ENCODE measurements around the gene AFF4.

Gene AFF4

DNA sequence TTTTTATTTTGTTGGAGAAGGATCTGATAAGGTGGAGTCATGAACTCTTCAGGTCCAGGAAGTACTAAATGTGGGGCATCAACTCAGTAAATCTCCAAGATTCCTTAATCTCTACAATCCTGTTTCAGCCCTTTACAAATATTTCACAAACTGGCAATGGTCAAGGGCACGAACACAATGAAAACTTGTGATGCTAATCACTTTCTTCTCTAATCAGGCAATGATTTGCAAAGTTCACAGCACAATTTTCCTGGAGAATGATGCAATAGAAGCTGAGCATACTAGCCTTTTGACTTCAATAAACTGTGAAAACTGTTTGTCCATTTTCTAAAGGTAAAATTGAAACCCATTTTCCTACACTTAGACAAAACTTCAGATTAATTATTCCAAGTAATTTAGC, 114.1 kb downstream of the AFF4 start:
- FAIRE-seq = no peak

DNA sequence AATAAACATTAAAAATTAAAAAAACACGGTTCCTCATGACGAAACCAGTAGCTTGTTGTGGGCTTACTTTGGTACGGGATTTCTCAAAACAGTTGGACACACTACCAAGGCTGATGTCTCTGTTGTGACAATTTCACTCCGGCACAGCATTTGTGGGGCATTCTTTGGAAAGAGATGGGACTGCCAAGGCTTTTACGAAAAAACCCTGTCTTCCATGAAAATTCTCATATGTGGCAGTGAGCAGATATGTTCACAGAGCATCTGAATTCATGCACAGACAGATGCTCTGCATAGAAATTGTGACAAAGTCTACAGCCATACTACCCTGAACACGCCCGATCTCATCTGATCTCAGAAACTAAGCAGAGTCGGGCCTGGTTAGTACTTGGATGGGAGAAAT, 115.2 kb downstream of the AFF4 start:
- FAIRE-seq = no peak

DNA sequence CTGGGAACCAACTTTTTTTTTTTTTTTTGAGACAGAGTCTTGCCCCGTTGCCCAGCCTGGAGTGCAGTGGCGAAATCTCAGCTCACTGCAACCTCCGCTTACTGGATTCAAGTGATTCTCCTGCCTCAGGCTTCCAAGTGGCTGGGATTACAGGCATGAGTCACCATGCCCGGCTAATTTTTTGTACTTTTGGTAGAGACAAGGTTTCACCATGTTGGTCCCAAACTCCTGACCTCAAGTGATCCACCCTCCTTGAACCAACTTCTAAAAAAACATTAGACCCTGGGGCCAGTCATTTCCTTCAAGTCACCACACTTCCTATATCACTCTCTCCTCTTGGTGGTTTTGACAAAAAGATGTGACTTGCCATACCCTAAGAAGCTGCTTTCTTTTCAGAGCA, 122.1 kb downstream of the AFF4 start:
- FAIRE-seq = no peak

DNA sequence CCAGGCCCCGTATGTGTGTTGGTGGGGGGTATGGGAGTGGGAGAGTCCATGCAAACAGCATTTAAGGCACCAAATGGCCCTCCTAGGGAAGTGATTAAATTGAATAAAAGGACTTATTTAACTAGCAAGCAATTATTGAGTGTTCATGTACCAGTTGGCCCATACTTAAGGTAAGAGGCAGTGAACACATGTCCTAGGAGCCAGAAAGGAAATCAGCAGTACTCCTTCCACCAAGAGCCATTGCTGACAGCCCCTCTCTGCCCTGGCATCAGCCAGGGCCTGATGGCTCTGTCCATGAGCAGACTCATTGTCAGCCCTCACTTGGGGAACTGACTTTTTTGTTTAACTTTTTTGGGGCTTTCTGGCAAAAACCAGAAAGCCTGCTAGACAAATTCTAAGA, 122.5 kb downstream of the AFF4 start:
- no peak for FAIRE-seq

DNA sequence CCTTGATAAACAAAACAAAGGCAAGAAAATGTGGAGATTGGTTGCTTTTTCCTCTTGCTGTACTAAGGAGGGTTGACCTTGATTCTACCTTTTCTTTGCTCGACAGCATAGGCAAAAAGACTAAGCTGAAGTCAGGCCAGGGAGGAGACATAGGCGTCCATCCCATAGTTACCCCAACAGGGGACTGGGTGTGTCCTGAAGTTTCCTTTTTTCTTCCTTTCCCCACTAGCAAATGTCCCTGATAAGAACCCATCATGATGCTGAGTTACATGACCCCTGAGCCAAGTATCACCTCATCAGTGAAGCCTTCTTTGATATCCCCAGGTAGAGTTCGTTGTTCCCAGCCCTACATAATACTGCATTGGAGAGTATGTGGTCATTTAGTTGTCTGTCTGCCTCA, 123.1 kb downstream of the AFF4 start:
- FAIRE-seq = no peak

DNA sequence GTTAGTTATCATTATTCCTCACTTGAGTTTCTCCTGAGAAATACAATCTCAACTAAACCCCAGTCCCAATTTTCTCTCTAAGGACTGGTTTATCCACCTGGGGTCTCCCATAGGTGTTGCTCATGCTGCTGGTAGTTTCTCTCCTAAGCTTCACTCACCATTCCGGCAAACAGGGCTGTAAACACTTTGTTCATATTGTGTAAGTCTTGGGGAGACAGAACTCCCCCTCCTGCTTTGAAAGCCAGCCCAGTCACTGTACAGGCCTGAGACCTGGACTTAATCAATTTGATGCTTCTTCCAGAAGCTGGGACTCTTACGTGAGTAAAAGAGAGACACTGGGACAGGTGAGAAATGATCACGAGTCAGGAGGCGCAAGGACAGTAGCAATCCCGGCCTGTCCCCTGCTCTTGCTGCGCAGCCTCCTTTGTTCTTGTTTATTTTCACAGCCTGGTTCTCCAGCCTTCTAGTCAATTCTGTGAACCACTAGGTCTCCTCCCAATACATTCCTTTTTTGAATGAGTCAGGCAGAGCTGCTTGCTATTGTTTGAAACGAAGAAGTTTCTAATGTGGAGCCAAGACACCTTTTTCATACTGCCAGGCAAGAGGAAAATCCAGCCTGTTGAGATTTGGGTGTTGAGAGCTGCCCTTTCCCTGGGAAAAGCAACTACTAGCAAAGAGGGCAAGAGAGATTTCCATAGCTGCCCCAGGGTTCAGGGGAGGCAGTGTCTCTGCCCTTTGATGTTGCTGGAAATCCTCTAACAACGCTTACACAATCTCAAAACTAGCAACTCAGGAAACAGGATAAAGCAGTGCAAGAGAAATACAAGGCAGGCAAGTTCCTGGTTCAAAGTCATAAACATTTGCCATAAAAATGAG, 123.8 kb downstream of the AFF4 start:
- no peak for FAIRE-seq

DNA sequence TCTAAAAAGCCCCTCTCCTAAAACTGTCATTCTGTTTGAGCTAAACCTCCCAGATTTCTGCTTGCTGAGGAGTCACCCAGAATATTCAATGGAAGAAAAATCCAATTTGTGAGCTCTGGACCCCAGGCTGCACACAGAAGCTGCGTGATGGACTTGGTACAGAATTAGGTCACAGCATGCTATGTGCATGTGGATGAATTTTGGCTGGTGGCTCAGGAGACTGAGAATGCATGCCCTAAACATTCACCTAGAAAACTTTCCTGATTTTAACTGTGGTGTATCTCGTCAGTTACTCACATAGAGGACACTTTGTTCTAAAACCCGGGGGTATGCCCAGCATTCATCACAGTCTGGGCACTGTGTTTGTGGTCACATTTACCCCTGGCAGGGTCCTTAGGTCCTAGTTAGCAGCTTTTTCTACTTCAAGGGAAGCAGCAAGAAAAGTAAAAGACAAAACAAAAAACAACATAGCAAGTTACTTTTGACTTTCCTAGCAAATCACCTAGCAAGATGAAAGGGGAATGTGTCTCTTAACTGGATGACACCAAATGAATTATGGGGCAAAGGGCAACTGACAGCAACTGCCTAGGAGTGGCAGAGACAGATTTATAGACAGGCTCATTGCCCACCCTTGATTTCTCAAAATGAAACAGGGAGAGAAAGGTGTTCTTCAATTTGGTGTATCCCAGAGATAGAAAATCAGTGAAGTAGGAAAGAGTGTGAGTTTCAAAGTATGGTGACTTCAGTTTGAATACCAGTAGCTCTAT, 124.7 kb downstream of the AFF4 start:
- FAIRE-seq = no peak

DNA sequence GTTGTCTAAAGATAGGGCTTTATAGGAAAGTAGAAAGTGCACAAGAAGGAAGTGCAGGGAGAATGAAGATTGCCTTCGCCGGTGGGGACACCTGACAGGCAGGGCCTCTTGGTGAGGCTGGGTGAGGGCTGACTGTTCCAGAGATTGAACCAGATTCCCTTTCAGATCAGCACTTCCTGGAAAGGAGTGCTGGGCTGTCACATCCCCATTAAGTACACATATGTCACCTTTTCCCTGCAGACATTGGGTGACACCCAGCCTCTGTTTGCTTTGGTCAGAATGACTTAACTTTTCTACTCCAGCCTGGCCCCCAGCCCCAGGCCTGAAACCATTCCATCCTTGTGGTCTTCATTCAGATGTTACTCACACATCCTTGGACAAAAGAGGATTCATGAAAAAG, 125.6 kb downstream of the AFF4 start:
- FAIRE-seq = no peak

DNA sequence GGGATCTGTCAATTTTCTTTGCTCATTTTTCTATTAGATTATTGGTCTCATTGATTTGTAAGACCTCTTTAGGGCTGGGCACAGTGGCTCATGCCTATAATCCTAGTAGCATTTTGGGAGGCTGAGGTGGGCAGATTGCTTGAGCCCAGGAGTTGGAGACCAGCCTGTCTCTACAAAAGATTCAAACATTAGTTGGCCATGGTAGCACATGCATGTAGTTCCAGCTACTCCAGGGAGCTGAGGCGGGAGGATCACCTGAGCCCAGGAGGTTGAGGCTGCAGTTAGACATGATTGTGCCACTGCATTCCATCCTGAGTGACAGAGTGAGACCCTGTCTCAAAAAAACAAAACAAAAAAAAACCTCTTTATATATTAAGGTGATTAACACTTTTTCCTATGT, 126.6 kb downstream of the AFF4 start:
- no peak for FAIRE-seq

DNA sequence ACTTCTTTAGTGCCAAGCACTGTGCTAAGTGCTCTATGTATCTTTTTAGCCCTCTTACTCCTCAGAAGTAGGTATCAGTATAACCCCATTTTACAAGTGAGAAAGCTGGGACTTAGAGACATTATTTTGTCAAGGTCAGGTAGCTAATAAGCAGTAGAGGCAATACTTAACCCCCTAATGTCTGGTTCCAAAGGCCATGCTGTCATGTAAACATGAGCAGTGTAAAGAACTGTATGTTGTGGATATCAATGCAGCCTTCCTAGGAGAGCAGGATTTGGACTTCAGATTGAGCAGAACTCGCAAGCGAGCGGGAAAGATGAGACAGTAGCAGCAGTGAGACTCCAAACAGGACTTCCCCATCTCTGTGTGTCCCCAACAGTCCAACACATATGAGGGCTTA, 129.4 kb downstream of the AFF4 start:
- FAIRE-seq = no peak

DNA sequence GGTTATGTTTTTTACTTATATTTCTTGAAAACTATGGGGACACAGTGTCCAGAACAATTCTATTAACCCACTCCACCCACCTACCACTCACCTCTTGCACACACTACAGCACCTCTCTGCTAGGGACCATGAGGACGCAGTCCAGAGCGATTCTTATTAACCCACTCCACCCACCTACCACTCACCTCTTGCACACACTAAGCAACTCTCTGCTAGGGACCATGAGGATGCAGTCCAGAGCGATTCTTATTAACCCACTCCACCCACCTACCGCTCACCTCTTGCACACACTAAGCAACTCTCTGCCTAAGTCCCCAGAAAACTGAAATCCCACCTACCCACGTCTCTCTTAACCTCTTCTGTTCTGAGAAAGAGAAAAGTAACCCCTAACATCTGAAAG, 130.8 kb downstream of the AFF4 start:
- FAIRE-seq = no peak

DNA sequence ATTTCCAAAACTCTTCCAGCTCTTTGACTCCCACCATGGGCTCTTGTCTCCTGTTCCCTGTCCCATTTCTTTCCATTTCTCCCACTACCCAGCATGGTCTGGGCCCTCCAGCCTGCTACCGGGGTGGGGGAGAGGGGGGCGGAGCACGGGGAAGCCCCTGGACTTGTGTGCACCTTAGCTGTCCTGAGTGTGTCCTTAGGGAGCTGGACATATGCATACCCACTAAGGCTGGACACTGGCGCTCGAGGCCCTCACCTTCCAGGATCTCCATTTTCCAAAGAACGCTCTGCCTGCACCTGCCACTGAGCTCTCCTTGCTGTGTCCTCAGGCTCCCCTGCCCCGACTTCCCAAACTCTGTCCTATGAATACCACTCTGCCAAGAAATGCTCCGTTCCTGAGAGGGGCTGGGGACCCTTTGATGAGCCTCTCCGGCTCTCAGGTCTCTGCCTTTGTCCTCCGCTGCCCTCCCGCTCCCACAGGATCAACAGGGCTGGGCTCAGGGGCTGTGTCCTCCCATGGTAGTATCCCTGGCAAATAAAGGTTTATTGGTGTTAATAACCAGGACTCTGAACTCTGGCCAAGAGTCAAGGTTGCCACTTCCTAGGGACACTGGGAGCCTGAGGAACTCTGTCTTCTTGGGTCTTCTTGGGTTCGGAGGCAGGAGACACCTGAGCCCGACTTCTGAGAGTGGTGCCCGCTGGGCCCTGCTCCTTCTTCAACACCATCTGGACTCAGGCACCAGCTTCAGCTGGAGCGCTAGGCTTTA, 132.2 kb downstream of the AFF4 start:
- no peak for FAIRE-seq

DNA sequence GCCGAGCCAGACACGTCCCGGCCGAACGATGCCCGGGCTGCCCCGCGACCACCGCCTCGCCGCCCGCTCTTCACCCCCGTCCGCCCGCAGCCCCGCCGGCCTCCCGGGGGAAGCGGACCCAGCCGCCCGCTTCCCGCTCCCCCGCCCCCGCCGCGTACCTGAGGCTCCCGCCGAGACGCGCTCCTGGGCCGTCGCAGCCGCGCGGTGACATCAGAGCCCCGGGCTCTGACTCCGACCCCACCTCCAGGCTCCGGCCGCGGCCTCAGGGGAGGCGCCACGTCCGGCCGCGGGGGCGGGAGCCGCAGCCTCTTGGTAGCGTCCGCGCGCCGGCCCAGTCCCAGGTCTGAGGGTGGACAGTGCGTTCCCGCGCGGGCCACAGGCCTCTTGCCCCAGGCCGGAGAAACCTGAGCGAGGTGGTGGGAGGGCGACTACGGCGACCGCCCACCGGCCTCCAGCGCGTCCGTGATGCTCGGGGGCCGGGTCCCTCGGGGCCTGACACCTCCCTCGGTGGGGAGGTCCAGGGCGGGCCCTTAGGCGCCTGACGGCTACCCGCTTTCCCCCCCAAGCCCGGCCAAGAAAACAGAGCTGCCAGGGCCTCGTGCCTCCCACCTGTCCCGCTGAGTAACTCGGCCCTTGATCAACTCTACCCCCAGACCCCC, 132.9 kb downstream of the AFF4 start, which contains the start of gene SHROOM1:
Gene SHROOM1, minus strand, starts transcription at position 212 of the 659 bp plus-strand sequence. CDS start 4,507 bp downstream, outside the sequence.
- no peak for FAIRE-seq

DNA sequence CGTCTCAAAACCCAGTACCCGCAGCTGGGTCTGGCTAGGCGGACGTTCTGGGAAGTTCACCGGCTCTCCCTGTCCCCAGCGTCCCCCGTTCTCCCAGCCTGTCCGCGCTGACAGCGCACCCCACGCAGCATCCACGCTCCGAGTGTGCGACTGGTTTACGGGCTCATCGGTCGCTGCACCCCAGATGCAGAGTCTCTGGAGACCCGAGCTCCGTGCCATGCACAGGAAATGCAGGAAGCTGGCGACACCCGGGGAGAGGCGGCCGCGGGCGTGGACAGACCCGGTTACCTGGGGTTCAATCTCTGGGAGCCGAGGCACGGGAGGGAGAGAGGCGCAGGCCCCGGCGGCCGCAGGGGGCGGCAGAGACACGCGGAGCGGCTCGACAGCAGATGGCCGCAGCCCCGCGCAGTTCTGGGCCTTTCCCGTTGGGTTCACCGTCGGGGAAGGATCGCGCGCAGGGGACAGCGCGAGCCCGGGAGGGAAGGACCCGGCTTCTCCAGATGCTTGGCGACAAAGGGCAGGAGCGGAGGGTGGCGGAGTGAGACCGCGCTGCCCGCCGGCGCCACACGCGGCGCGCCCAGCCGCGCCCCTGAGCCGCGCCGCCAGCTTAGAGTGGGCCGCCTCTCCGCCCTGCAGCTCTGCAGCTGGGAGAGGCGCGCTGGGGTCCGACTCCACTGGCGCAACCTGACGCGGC, 133.5 kb downstream of the AFF4 start:
- no peak for FAIRE-seq

DNA sequence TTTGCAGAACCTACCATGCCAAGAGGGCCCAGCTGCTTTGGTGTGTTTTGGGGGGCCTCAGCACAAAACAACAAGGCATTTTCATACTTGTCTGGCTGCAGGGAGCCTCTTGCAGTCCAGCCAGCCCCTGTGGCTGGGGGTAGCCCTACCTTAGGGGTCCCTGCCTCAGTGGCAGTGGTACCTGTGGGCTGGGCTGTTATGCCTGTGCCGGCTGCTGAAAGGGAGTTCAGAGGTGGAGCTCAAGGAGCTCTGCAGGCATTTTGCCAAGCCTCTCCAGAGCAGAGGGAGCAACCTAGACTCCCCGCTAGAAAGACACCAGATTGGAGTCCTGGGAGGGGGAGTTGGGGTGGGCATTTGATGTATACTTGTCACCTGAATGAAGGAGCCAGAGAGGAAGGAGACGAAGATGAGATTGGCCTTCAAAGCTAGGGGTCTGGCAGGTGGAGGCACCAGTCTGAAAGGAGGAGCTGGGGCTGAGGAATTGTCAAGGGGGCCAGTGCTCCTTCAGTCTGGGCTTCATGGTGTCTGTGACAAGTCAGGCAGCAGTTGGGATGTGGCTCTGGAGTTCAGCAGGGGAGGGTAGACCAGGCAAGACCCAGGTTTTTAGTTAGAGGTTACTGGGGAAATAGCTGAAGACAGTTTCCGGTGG, 134.5 kb downstream of the AFF4 start:
- no peak for FAIRE-seq

DNA sequence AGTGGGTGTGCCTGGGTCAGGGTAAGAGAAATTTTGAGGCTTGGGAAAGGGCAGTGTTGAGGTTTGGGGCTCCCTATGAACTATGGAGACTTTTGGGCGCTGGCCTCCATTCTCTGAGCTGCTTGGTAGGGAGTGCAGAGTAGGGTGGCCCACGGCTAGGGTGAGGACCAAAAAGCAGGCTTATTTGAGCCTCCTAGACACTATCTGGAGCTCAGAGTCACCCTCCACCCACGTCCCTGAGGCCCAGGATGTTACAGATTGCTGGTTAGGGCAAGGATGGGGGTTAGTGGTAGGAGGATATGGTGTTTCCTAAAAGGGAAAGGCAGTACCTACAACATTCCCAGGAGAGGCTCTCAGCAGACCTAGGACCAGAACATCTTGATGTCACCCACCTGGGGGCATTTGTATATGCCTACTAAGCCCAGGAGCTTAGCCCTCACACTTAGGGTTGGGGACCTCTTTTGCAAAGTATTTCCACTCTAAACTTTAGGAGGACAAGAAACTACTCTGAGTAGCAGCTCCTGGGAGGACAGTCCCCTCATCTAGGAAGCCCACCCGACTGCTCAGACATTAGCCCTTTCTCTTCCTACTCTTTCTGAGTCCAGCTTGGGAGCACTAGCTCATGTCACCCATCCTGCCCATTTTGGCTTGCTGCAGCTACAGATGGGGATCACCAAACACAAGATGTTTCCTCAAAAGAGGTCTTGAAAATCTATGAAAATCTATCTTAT, 135.3 kb downstream of the AFF4 start:
- FAIRE-seq = no peak

DNA sequence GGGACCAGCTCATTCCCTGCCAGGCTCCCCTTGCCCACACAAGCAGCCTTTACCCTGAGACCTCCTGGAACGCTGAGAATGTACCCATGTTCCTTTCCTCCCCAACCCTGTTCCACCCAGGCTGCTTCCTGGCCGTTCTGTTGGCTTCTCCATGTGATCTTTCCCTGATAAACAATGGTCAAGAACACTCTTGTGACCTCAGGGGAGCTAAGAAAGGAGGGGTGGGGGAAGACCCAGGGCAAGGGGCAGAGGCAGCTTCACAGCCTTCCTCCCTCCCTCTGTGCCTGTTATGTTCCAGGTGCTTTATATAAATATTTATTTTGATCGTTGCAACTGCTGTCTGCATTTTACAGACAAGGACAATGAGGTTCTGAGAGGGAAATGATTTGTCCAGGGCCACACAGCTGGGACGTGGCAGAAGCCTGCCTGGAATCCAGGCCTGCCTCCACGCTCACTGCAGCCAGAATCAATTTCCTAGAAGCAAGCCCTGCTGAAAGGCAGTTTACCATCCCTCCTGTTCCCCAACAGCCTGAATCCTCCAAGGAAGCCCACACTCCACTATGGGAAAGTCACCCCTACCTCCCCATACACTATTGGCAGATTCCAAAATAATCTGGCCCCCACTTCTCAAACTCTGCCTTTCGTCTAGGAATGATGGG, 136.9 kb downstream of the AFF4 start:
- no peak for FAIRE-seq

DNA sequence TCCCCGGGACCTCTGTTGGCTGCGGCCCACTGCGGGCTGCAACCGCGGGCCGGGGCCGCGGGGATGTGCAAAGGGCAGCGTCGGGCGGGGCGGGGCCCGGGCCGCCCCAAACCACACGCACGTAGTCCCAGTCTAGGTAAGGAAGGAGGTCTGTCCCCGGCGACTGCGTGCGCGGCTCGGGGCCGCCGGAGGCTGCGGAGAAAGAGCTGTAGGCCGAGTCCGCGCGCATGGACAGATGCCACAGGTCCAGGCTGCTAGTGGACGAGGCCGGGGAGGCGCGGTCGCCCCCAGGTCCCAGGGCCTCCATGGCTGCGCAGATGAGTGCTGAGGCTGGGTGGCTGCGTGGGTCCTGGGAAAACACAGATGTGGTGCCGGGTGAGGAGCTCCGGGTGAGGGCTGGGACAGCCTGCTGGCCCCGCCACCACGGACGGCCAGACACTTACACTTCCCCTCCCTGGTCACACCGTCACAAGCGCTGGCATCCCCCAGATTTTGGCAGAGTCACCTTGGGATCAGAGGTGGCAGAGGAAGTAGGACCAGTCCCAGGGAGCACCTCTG, 137.5 kb downstream of the AFF4 start:
- no peak for FAIRE-seq

All from endometrium (tissue), 2 donors.